Esophagus muscularis mucosa (tissue), 4 donors: ENCODE results near the gene POC1A. TPM values are rescaled to one million over a fixed set of nuclear protein-coding genes. Genes with fewer than 3 reads are reported as not detected.
"Not testable (repeated sequence)": the region's sequence is repeated elsewhere in the genome, so short reads cannot be mapped to it uniquely, and the experiment has no call there.

Experiments
- DNase-seq: peaks from one replicate; pipeline ENCODE4 v3.0.0-alpha.2; 2017; ENCODE audit errors: extremely low spot score
- H3K27ac ChIP-seq, 4 donors: fragments of 200-600 bp; sonication (generic); replicated peaks in 1 of 4; 1 replicate in 3 of 4; 2 replicates in 1 of 4; pipeline ENCODE4 v1.5.1; 2016 to 2019; ENCODE audit warnings: mild to moderate bottlenecking in 1 of 4
- H3K27me3 ChIP-seq, 4 donors: fragments of 200-600 bp; sonication (generic); one replicate each; pipeline versions ENCODE4 v1.5.1 to v1.6.0; 2016 to 2019
- H3K36me3 ChIP-seq, 4 donors: fragments of 200-600 bp; sonication (generic); one replicate each; pipeline ENCODE4 v1.5.1; 2016 to 2019
- H3K4me1 ChIP-seq, 4 donors: fragments of 200-600 bp; sonication (generic); one replicate each; pipeline ENCODE4 v1.5.1; 2016 to 2019
- H3K4me3 ChIP-seq, 4 donors: fragments of 200-600 bp; sonication (generic); 1 replicate in 2 of 4; 2 replicates in 2 of 4; pipeline ENCODE4 v1.5.1; 2016 to 2019; ENCODE audit warnings: mild to moderate bottlenecking in 4 of 4, moderate library complexity in 1 of 4
- H3K9me3 ChIP-seq, 4 donors: fragments of 200-600 bp; sonication (generic); 1 replicate in 3 of 4; 2 replicates in 1 of 4; pipeline ENCODE4 v1.5.1; 2016 to 2019
- EP300 ChIP-seq: sonication (generic); formaldehyde crosslinking; IDR thresholded peaks from one replicate; pipeline ENCODE4 v1.6.1; 2017; ENCODE audit warnings: antibody characterized with exemption
- POLR2A ChIP-seq: fragments of 450-650 bp; IDR thresholded peaks from one replicate; pipeline ENCODE4 v1.6.1; 2017; ENCODE audit warnings: antibody characterized with exemption, moderate library complexity, mild to moderate bottlenecking, low read depth
- POLR2AphosphoS5 ChIP-seq, 2 donors: sonication (generic); formaldehyde crosslinking; IDR thresholded peaks; one replicate each; pipeline ENCODE4 v1.6.1; 2017; ENCODE audit warnings: antibody characterized with exemption in 2 of 2
- WGBS: methylation state at CpG from one replicate; pipeline ENCODE4 v1.1.5; 2018; 5-methylcytosine and 5-hydroxymethylcytosine counted together
- intact Hi-C: fragments of 100-400 bp; cut with DNase I; formaldehyde crosslinking; loops from one replicate; pipeline ENCODE4 v1.15.1; 2023
- total RNA-seq, 4 donors: library from RNA; depleted of rRNA; stranded (reverse); fragments of >200 nt; gene quantifications; one replicate each; pipeline versions ENCODE4 v1.1.0 to v1.2.1, GENCODE V29; 2016
- TF ChIP-seq, protein P1 (sequence below), 3 experiments: fragments of 200-600 bp in 2 of 3; fragments of 450-650 bp in 1 of 3; sonication (generic) in 2 of 3; IDR thresholded peaks; one replicate each; pipeline ENCODE4 v1.5.1; 2017 to 2019; ENCODE audit warnings: antibody characterized with exemption in 3 of 3, mild to moderate bottlenecking in 2 of 3, moderate library complexity in 1 of 3

POC1A gene
- total RNA-seq, 4 donors from 2014 or later: 0.71 to 2.1 (median 1.2) TPM

DNA sequence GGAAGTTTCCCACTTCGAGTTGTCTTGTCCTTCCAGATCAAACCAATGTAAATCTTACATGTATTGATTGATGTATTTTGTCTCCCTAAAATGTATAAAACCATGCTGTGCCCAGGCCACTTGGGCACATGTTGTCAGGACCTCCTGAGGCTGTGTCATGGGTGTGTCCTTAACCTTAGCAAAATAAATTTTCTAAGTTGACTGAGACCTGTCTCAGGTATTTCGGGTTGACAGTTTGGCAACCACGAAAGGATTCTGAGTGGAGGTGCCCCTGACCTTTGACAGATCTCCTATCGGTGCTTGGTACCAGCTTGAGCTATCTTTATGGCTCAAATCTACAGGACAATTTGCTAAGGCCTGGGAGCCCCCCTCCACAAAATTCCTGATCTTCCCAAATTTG lies 1.7 kb upstream of the POC1A start:
- WGBS: 90% methylated on average over 4 of the region's 4 CpGs
- Histone ChIP-seq H3K27ac (peak overlapping the region in 1 of 4 donors; percentile 90), H3K4me1 (peaks cover 13 to 19% (median 17%) of the 10 kb centered on the region in 4 donors), H3K9me3 (no peaks in the 10 kb centered on the region), H3K4me3 (no peak overlapping the region), H3K27me3 (no peaks in the 10 kb centered on the region), H3K36me3 (no peaks in the 10 kb centered on the region)
- intact Hi-C loops: no loop called here
- no peak for DNase-seq
- TF ChIP-seq EP300 (no peak), POLR2A (no peak), POLR2AphosphoS5 (IDR thresholded peaks at IDR 0.05) (no peak)
- TF ChIP-seq, protein P1, sequence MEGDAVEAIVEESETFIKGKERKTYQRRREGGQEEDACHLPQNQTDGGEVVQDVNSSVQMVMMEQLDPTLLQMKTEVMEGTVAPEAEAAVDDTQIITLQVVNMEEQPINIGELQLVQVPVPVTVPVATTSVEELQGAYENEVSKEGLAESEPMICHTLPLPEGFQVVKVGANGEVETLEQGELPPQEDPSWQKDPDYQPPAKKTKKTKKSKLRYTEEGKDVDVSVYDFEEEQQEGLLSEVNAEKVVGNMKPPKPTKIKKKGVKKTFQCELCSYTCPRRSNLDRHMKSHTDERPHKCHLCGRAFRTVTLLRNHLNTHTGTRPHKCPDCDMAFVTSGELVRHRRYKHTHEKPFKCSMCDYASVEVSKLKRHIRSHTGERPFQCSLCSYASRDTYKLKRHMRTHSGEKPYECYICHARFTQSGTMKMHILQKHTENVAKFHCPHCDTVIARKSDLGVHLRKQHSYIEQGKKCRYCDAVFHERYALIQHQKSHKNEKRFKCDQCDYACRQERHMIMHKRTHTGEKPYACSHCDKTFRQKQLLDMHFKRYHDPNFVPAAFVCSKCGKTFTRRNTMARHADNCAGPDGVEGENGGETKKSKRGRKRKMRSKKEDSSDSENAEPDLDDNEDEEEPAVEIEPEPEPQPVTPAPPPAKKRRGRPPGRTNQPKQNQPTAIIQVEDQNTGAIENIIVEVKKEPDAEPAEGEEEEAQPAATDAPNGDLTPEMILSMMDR (IDR thresholded peaks at IDR 0.05): no peak

DNA sequence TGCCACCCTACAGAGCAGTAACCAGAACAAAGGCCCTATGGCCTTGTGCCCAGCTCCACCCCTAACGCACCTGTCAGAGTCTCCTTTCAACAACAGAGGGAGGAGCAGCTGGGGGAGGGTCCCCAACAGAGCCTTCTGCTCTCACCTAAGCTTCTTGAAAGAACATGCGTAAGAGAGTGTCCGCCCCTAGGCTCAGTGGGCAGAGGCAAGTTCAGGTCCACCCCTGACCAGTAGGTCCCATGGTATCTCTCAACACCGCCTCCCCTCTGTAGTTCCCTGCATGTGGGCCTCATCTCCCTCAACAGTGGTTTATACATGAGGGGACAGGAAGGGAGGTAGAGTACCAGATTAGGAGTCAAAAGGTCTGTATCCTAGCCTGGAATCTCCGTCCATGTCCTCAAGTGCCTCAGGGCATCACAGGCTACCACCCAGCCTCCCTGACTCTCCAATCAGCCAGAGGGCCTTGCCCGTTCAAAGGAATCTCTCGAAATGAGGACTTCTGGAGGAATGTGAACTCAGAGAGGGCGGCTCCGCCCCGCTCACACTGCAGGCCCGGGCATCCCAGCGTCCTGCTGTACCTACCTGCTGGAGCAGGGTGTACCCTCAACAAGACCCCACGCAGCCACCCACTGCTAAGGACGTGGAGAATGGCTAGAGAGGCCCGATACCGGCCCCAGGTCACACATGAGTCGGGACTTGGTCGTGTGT lies 680 bp downstream of the POC1A start:
- Histone ChIP-seq H3K9me3 (no peaks in the 10 kb centered on the region), H3K4me3 (peak overlapping the region; percentile 54 to 65 (median 60)), H3K4me1 (peaks cover 13 to 19% (median 17%) of the 10 kb centered on the region in 4 donors), H3K36me3 (no peaks in the 10 kb centered on the region), H3K27me3 (no peaks in the 10 kb centered on the region), H3K27ac (peak overlapping the region; percentile 84 to 90 (median 85))
- no peak for DNase-seq
- intact Hi-C loops: no loop called here
- no peak for TF ChIP-seq POLR2AphosphoS5 (IDR thresholded peaks at IDR 0.05)
- TF ChIP-seq, protein P1 (IDR thresholded peaks at IDR 0.05): no peak
- no peak for TF ChIP-seq POLR2A
- no peak for TF ChIP-seq EP300
- 43% methylated on average over 4 of the region's 18 CpGs for WGBS

DNA sequence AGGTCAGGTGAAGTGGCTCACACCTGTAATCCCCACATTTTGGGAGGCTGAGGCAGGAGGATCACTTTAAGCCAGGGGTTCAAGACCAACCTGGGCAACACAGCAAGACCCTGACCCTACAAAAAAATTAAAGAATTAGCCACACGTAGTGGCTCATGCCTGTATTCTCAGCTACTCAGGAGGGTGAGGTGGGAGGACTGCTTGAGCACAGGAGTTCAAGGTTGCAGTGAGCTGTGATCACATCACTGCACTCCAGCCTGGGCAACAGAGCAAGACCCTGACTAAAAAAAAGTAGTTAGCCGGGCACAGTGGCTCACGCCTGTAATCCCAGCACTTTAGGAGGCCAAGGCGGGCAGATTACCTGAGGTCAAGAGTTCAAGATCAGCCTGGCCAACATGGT lies 2.2 kb downstream of the POC1A start:
- 93% methylated on average over 4 of the region's 4 CpGs for WGBS

DNA sequence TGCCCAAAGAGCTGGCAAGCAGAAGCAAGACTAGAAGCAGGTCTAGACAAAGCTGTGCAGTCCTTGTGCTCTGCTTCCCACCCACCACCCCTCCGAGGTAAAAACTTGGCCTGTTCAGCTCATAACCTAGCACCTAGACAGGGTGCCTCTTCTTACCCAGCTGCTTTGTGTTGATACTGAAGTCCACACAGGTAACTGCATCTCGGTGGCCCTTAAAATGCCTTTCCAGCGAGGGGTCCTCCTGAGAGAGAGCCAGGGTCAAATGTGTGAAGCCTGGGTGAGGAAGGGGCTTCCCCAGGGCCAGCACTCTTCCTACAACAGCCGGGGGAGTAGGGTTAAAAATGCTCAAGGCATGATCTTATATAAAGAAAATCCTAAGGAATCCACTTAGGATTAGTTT lies 3.4 kb downstream of the POC1A start:
- TF ChIP-seq, protein P1 (IDR thresholded peaks at IDR 0.05): no peak
- TF ChIP-seq EP300 (no peak), POLR2AphosphoS5 (IDR thresholded peaks at IDR 0.05) (no peak), POLR2A (no peak)
- Histone ChIP-seq H3K27me3 (no peaks in the 10 kb centered on the region), H3K36me3 (no peaks in the 10 kb centered on the region), H3K4me3 (no peak overlapping the region), H3K27ac (no peak overlapping the region), H3K9me3 (no peaks in the 10 kb centered on the region), H3K4me1 (peaks cover 13 to 19% (median 17%) of the 10 kb centered on the region in 4 donors)
- no peak for DNase-seq
- intact Hi-C loops: no loop called here
- 89% methylated on average over 4 of the region's 4 CpGs for WGBS

More for the DNA sequence above, 2.2 kb downstream of the POC1A start:
- peaks cover 13 to 19% (median 17%) of the 10 kb centered on the region in 4 donors for H3K4me1 ChIP-seq
- H3K36me3 ChIP-seq, intact Hi-C loops, H3K4me3 ChIP-seq, DNase-seq, H3K27me3 ChIP-seq, H3K27ac ChIP-seq, H3K9me3 ChIP-seq: not testable (repeated sequence)

DNA sequence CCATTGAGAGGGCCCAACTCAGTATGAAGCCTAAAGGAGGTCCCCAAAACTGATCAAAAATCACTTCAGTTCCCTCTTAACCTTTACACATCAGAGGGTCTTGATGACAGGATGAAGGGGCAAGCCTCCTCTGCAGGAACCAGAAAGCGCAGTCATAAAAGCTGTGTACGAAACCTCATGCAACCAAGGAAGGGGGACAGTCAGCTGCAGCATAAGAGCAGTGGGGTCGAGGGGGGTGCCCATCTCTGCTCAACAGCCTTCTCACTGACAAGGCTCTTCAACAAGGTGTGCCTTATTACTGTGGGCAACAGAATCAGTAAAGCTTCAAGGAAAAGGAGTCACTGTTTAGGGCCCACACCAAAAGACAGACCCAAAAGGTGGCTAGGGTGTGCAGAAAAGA lies 3.9 kb downstream of the POC1A start:
- Histone ChIP-seq H3K4me1 (peaks cover 13 to 18% (median 17%) of the 10 kb centered on the region in 4 donors), H3K4me3 (no peak overlapping the region), H3K27me3 (no peaks in the 10 kb centered on the region), H3K9me3 (no peaks in the 10 kb centered on the region), H3K27ac (no peak overlapping the region), H3K36me3 (no peaks in the 10 kb centered on the region)
- WGBS: 97% methylated on average over 3 of the region's 3 CpGs
- intact Hi-C loops: no loop called here
- no peak for DNase-seq
- TF ChIP-seq EP300 (no peak), POLR2AphosphoS5 (IDR thresholded peaks at IDR 0.05) (no peak), POLR2A (no peak)
- TF ChIP-seq, protein P1 (IDR thresholded peaks at IDR 0.05): no peak
